ENCODE data around the gene MRPL48.
A peak's percentile ranks its signal among the peaks of the same experiment; 100 is the strongest.

The MRPL48 gene

GRCh38 chr11:73830261-73830660, 42.6 kb downstream of the MRPL48 start:
- Histone ChIP-seq H3K9me3 (ENCODE audit: insufficient read depth, low read depth, low read length) (no peaks in the 10 kb centered on the region), H3K4me3 (ENCODE audit: low read depth, low read length) (no peak overlapping the region), H2BK120ac (ENCODE audit: insufficient read depth, low read length, poor library complexity) (no peak overlapping the region), H3K79me1 (ENCODE audit: low read length) (no peaks in the 10 kb centered on the region), H3K4ac (ENCODE audit: low read depth, low read length) (no peak overlapping the region), H4K91ac (ENCODE audit: low read depth, low read length) (no peak overlapping the region), H3K4me1 (ENCODE audit: control insufficient read depth in 1 of 2, insufficient read depth in 2 of 2, low read length in 2 of 2) (no peaks in the 10 kb centered on the region), H2AK5ac (ENCODE audit: low read length) (no peak overlapping the region), H2BK12ac (ENCODE audit: low read length) (no peak overlapping the region), H3K27me3 (ENCODE audit: insufficient read depth, low read length) (no peaks in the 10 kb centered on the region), H3K79me2 (ENCODE audit: control insufficient read depth, insufficient read depth, low read length, poor library complexity) (no peaks in the 10 kb centered on the region), H3K9ac (ENCODE audit: low read length) (no peak overlapping the region), H3K18ac (ENCODE audit: low read length) (no peak overlapping the region), H4K12ac (ENCODE audit: low read depth, low read length) (no peak overlapping the region), H3K14ac (ENCODE audit: low read length) (no peak overlapping the region), H2AFZ (ENCODE audit: insufficient read depth, low read length, poor library complexity) (no peak overlapping the region), H3K27ac (ENCODE audit: low read depth, low read length) (no peak overlapping the region), H2BK5ac (ENCODE audit: low read depth, low read length, poor library complexity) (no peak overlapping the region), H3K4me2 (ENCODE audit: low read length) (no peak overlapping the region), H3K23ac (ENCODE audit: low read length) (no peak overlapping the region), H4K8ac (ENCODE audit: low read depth, low read length) (no peak overlapping the region), H3K36me3 (ENCODE audit: control insufficient read depth in 1 of 2, insufficient read depth in 2 of 2, low read length in 2 of 2) (peaks cover 0 to 3% of the 10 kb centered on the region in 2 experiments)
- WGBS (ENCODE audit: extremely low coverage, insufficient coverage, insufficient read length) = no CpG with 5 or more reads among the region's 1 CpG
- DNase-seq = no peak

- Histone ChIP-seq H2BK12ac (ENCODE audit: low read length) (no peak overlapping the region), H2BK5ac (ENCODE audit: low read depth, low read length, poor library complexity) (no peak overlapping the region), H3K27ac (ENCODE audit: low read depth, low read length) (no peak overlapping the region), H3K9ac (ENCODE audit: low read length) (no peak overlapping the region), H3K18ac (ENCODE audit: low read length) (no peak overlapping the region), H3K36me3 (ENCODE audit: control insufficient read depth in 1 of 2, insufficient read depth in 2 of 2, low read length in 2 of 2) (peaks cover 0 to 3% of the 10 kb centered on the region in 2 experiments), H3K27me3 (ENCODE audit: insufficient read depth, low read length) (no peaks in the 10 kb centered on the region), H2BK120ac (ENCODE audit: insufficient read depth, low read length, poor library complexity) (no peak overlapping the region), H2AFZ (ENCODE audit: insufficient read depth, low read length, poor library complexity) (no peak overlapping the region), H3K4me3 (ENCODE audit: low read depth, low read length) (no peak overlapping the region), H4K12ac (ENCODE audit: low read depth, low read length) (no peak overlapping the region), H2AK5ac (ENCODE audit: low read length) (no peak overlapping the region), H3K79me2 (ENCODE audit: control insufficient read depth, insufficient read depth, low read length, poor library complexity) (no peaks in the 10 kb centered on the region), H3K9me3 (ENCODE audit: insufficient read depth, low read depth, low read length) (no peaks in the 10 kb centered on the region), H4K8ac (ENCODE audit: low read depth, low read length) (no peak overlapping the region), H3K4me1 (ENCODE audit: control insufficient read depth in 1 of 2, insufficient read depth in 2 of 2, low read length in 2 of 2) (no peaks in the 10 kb centered on the region), H3K79me1 (ENCODE audit: low read length) (no peaks in the 10 kb centered on the region), H4K91ac (ENCODE audit: low read depth, low read length) (no peak overlapping the region), H3K14ac (ENCODE audit: low read length) (no peak overlapping the region), H3K4me2 (ENCODE audit: low read length) (no peak overlapping the region), H3K4ac (ENCODE audit: low read depth, low read length) (no peak overlapping the region), H3K23ac (ENCODE audit: low read length) (no peak overlapping the region)
- no CpG with 5 or more reads among the region's 2 CpGs for WGBS (ENCODE audit: extremely low coverage, insufficient coverage, insufficient read length)
- no peak for DNase-seq
Observed at GRCh38 chr11:73833067-73833466, 45.4 kb downstream of the MRPL48 start.

DNA sequence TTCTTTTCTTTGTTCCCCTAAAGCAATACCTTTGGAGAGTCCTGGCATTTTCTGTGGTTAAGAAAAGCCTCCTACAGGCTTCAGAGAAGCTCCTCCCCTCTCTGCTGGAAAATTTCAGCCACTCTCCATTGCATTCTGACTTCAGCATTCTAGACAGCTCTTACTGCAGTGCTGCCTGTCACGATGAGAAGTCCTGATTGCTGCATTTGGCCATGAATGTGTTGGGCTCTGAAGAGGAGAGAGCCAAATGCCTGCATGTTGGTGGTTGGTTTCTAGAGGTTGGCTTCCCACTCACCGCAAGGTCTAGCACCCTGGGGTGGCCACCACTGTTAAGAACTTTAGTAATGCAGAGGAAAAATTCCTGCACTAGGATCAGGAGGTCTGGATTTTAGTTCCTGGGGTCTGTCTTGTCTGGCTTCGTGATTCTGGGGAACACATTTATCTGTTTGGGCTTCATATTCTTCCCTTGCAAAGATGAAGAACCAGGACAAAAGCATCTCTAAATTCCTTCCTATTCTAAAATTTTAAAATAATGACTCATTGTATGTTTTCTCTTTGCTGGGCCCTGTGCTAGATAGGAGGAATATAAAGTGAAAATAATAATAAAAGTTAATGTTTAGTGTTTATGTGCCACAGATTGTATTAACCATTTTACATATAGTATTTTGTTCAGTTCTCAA, 50.9 kb downstream of the MRPL48 start:
- Histone ChIP-seq H3K4me1 (ENCODE audit: control insufficient read depth in 1 of 2, insufficient read depth in 2 of 2, low read length in 2 of 2) (peaks cover 3% of the 10 kb centered on the region in 2 experiments), H3K18ac (ENCODE audit: low read length) (no peak overlapping the region), H3K27ac (ENCODE audit: low read depth, low read length) (peak overlapping the region; percentile 68), H3K27me3 (ENCODE audit: insufficient read depth, low read length) (no peaks in the 10 kb centered on the region), H4K12ac (ENCODE audit: low read depth, low read length) (no peak overlapping the region), H2BK12ac (ENCODE audit: low read length) (no peak overlapping the region), H3K23ac (ENCODE audit: low read length) (no peak overlapping the region), H4K91ac (ENCODE audit: low read depth, low read length) (no peak overlapping the region), H3K79me2 (ENCODE audit: control insufficient read depth, insufficient read depth, low read length, poor library complexity) (no peaks in the 10 kb centered on the region), H3K4me3 (ENCODE audit: low read depth, low read length) (no peak overlapping the region), H2BK120ac (ENCODE audit: insufficient read depth, low read length, poor library complexity) (peak overlapping the region; percentile 55), H3K4ac (ENCODE audit: low read depth, low read length) (no peak overlapping the region), H2AFZ (ENCODE audit: insufficient read depth, low read length, poor library complexity) (no peak overlapping the region), H3K4me2 (ENCODE audit: low read length) (peak overlapping the region; percentile 14), H2AK5ac (ENCODE audit: low read length) (no peak overlapping the region), H3K9ac (ENCODE audit: low read length) (no peak overlapping the region), H2BK5ac (ENCODE audit: low read depth, low read length, poor library complexity) (peak overlapping the region; percentile 75), H3K36me3 (ENCODE audit: control insufficient read depth in 1 of 2, insufficient read depth in 2 of 2, low read length in 2 of 2) (peaks cover 0 to 2% of the 10 kb centered on the region in 2 experiments), H3K79me1 (ENCODE audit: low read length) (peaks cover 3% of the 10 kb centered on the region), H4K8ac (ENCODE audit: low read depth, low read length) (peak overlapping the region; percentile 13), H3K9me3 (ENCODE audit: insufficient read depth, low read depth, low read length) (no peaks in the 10 kb centered on the region), H3K14ac (ENCODE audit: low read length) (peak overlapping the region; percentile 29)
- no CpG with 5 or more reads among the region's 3 CpGs for WGBS (ENCODE audit: extremely low coverage, insufficient coverage, insufficient read length)
- peak in 1 of 2 donors; percentile 9 for DNase-seq

DNA sequence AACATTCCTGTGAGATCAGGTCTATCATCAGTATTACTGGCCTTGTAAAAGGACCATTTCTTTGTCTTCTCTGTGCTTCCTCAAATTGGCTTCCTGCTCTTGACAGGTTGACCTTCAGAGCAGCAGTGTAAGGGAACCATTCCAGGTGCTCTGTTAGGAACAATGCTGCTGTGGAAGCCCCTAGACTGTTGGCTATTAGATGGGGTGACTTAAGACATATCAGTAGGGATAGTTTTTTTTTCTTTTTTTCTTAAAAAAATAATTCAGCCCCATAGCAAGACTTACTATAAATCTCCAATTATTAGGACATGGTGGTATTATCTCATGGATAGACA, 51.4 kb downstream of the MRPL48 start:
- H4K12ac ChIP-seq (ENCODE audit: low read depth, low read length) = no peak overlapping the region
- H4K91ac ChIP-seq (ENCODE audit: low read depth, low read length) = no peak overlapping the region
- peaks cover 3% of the 10 kb centered on the region in 2 experiments for H3K4me1 ChIP-seq (ENCODE audit: control insufficient read depth in 1 of 2, insufficient read depth in 2 of 2, low read length in 2 of 2)
- peaks cover 3% of the 10 kb centered on the region for H3K79me1 ChIP-seq (ENCODE audit: low read length)
- no peak overlapping the region for H3K4ac ChIP-seq (ENCODE audit: low read depth, low read length)
- no peaks in the 10 kb centered on the region for H3K27me3 ChIP-seq (ENCODE audit: insufficient read depth, low read length)
- no peak overlapping the region for H2BK5ac ChIP-seq (ENCODE audit: low read depth, low read length, poor library complexity)
- H3K14ac ChIP-seq (ENCODE audit: low read length) = no peak overlapping the region
- no peak overlapping the region for H3K4me3 ChIP-seq (ENCODE audit: low read depth, low read length)
- H3K9ac ChIP-seq (ENCODE audit: low read length) = no peak overlapping the region
- no peaks in the 10 kb centered on the region for H3K9me3 ChIP-seq (ENCODE audit: insufficient read depth, low read depth, low read length)
- no peak overlapping the region for H3K18ac ChIP-seq (ENCODE audit: low read length)
- no peak overlapping the region for H2BK120ac ChIP-seq (ENCODE audit: insufficient read depth, low read length, poor library complexity)
- no peak overlapping the region for H2AK5ac ChIP-seq (ENCODE audit: low read length)
- H3K27ac ChIP-seq (ENCODE audit: low read depth, low read length) = no peak overlapping the region
- no peaks in the 10 kb centered on the region for H3K79me2 ChIP-seq (ENCODE audit: control insufficient read depth, insufficient read depth, low read length, poor library complexity)
- DNase-seq = no peak
- H4K8ac ChIP-seq (ENCODE audit: low read depth, low read length) = no peak overlapping the region
- peaks cover 0 to 5% of the 10 kb centered on the region in 2 experiments for H3K36me3 ChIP-seq (ENCODE audit: control insufficient read depth in 1 of 2, insufficient read depth in 2 of 2, low read length in 2 of 2)
- no peak overlapping the region for H2BK12ac ChIP-seq (ENCODE audit: low read length)
- H3K23ac ChIP-seq (ENCODE audit: low read length) = no peak overlapping the region
- H3K4me2 ChIP-seq (ENCODE audit: low read length) = no peak overlapping the region
- no peak overlapping the region for H2AFZ ChIP-seq (ENCODE audit: insufficient read depth, low read length, poor library complexity)

Measured in trophoblast cell (in vitro differentiated cells and primary cell).